ENCODE measurements around the gene RIMBP2. TPM values are rescaled to one million over a fixed set of nuclear protein-coding genes. Genes with fewer than 3 reads are reported as not detected.

RIMBP2 gene
- total and polyA plus RNA-seq, 9 of the 15 experiments (the other 6 are each of a cell fraction or from before 2014, with no cell fraction given): not detected

DNA sequence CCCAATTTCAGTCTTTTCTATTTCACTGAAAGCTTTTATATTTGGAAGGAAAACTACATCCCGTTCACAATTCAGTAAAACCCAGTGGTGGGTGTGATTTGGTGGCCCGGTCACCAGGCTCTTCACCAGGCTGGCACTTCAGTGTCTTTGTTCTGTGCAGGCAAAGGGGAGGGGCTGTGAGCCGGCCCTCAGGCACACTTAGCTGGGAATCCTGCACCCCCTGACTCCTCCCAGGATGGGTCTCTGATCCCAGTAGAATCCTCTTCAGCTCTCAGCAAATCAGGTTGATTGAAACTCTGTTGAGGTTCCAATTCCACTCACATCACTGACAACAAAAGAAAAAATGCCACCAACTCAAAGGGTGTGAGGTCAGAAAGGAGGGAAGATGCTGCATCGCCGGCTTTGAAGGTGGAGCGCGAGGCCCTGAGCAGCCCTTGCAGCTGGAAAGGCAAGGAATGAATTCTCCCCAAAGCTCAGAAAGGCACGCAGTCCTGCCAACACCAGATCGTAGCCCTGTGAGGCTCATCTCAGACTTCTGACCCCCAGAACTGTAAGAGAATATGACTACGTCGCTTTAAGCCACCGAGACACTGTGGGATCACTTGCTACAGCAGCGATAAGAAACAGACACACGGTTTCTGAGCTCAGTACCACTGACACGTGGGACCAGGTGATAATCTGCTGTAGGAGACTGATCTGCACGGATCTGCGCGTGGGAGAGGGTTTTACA lies 211.8 kb downstream of the RIMBP2 start:
- H3K36me3 ChIP-seq (ENCODE audit: control insufficient read depth, insufficient read depth, low read length): no peaks in the 10 kb centered on the region
- no peaks in the 10 kb centered on the region for H3K9me3 ChIP-seq (replicated peaks; ENCODE audit: control insufficient read depth, insufficient read depth, low read depth, low read length)
- FAIRE-seq: no peak
- no peak overlapping the region for H3K27ac ChIP-seq (ENCODE audit: extremely low read depth, low read depth, low read length)
- H3K4me2 ChIP-seq (ENCODE audit: insufficient read depth, low read length): no peak overlapping the region
- BruUV-seq (replicated peaks): no TSS peak
- intact Hi-C loops (cut with micrococcal nuclease) (no loop called here), in situ Hi-C loops (cut with MboI) (no loop called here)
- under 1% methylated on average over 18 of the region's 18 CpGs for WGBS (ENCODE audit: insufficient coverage, low coverage, missing lambda C conversion rate)
- POLR2A ChIA-PET: no interaction called here
- no peak overlapping the region for H2AFZ ChIP-seq (ENCODE audit: low read depth, low read length)
- no peaks in the 10 kb centered on the region for H3K4me1 ChIP-seq (replicated peaks in 1 of 2; ENCODE audit: control insufficient read depth in 2 of 2, insufficient read depth in 2 of 2, low read length in 2 of 2)
- no peak overlapping the region for H3K9ac ChIP-seq (ENCODE audit: insufficient read depth in 1 of 2, low read depth in 2 of 2, low read length in 2 of 2)
- CTCF ChIA-PET (ENCODE audit: low intra/inter-chr PET ratio): no interaction called here
- H3K79me2 ChIP-seq (ENCODE audit: control insufficient read depth, insufficient read depth, low read length): no peaks in the 10 kb centered on the region
- no peak overlapping the region for H3K4me3 ChIP-seq
- H3K27me3 ChIP-seq (ENCODE audit: control insufficient read depth in 2 of 2, insufficient read depth in 2 of 2, low read length in 2 of 2): peaks cover 0 to 21% of the 10 kb centered on the region in 2 experiments; a peak in 2 of 5 replicates
- H3K9me1 ChIP-seq (ENCODE audit: control insufficient read depth, insufficient read depth, low read length): no peaks in the 10 kb centered on the region
- no peak for DNase-seq (ENCODE audit: extremely low read depth in 1 of 4, low spot score in 3 of 4)
- no peak for ATAC-seq
- H4K20me1 ChIP-seq (replicated peaks; ENCODE audit: control insufficient read depth, insufficient read depth, low read length): no peaks in the 10 kb centered on the region; the same call in 1 of the 2 replicates
- TF ChIP-seq, protein P1, sequence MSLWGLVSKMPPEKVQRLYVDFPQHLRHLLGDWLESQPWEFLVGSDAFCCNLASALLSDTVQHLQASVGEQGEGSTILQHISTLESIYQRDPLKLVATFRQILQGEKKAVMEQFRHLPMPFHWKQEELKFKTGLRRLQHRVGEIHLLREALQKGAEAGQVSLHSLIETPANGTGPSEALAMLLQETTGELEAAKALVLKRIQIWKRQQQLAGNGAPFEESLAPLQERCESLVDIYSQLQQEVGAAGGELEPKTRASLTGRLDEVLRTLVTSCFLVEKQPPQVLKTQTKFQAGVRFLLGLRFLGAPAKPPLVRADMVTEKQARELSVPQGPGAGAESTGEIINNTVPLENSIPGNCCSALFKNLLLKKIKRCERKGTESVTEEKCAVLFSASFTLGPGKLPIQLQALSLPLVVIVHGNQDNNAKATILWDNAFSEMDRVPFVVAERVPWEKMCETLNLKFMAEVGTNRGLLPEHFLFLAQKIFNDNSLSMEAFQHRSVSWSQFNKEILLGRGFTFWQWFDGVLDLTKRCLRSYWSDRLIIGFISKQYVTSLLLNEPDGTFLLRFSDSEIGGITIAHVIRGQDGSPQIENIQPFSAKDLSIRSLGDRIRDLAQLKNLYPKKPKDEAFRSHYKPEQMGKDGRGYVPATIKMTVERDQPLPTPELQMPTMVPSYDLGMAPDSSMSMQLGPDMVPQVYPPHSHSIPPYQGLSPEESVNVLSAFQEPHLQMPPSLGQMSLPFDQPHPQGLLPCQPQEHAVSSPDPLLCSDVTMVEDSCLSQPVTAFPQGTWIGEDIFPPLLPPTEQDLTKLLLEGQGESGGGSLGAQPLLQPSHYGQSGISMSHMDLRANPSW (CRISPR knock-in tag; IDR thresholded peaks at IDR 0.05): no peak
- TF ChIP-seq ZNF253 (CRISPR knock-in tag; conservative IDR thresholded peaks at IDR 0.05) (no peak), CEBPZ (IDR thresholded peaks at IDR 0.05; ENCODE audit: borderline replicate concordance, low read depth, low read length) (no peak), SAFB2 (IDR thresholded peaks at IDR 0.05; ENCODE audit: borderline replicate concordance, low read depth, low read length, severe bottlenecking) (no peak), ETV5 (CRISPR knock-in tag; IDR thresholded peaks at IDR 0.05; ENCODE audit: low read depth) (no peak), POLR3G (IDR thresholded peaks at IDR 0.05; ENCODE audit: extremely low read depth, insufficient read length, insufficient replicate concordance) (no peak), U2AF1 (optimal IDR thresholded peaks at IDR 0.05; ENCODE audit: low read depth, low read length) (no peak), PHF20 (IDR thresholded peaks at IDR 0.05; ENCODE audit: partially characterized antibody) (no peak), CXXC5 (CRISPR knock-in tag; IDR thresholded peaks at IDR 0.05) (no peak), POLR2A (conservative IDR thresholded peaks at IDR 0.05) (no peak), GATAD2A (IDR thresholded peaks at IDR 0.05) (no peak), CBX5 (IDR thresholded peaks at IDR 0.05; ENCODE audit: borderline replicate concordance, low read depth) (no peak), ZFP30 (CRISPR knock-in tag; IDR thresholded peaks at IDR 0.05; ENCODE audit: borderline replicate concordance) (no peak)
- TF ChIP-seq, protein P2, sequence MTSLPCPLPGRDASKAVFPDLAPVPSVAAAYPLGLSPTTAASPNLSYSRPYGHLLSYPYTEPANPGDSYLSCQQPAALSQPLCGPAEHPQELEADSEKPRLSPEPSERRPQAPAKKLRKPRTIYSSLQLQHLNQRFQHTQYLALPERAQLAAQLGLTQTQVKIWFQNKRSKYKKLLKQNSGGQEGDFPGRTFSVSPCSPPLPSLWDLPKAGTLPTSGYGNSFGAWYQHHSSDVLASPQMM (CRISPR knock-in tag; IDR thresholded peaks at IDR 0.05): no peak
- TF ChIP-seq, protein P3, sequence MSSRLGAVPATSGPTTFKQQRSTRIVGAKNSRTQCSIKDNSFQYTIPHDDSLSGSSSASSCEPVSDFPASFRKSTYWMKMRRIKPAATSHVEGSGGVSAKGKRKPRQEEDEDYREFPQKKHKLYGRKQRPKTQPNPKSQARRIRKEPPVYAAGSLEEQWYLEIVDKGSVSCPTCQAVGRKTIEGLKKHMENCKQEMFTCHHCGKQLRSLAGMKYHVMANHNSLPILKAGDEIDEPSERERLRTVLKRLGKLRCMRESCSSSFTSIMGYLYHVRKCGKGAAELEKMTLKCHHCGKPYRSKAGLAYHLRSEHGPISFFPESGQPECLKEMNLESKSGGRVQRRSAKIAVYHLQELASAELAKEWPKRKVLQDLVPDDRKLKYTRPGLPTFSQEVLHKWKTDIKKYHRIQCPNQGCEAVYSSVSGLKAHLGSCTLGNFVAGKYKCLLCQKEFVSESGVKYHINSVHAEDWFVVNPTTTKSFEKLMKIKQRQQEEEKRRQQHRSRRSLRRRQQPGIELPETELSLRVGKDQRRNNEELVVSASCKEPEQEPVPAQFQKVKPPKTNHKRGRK (tag; IDR thresholded peaks at IDR 0.05): no peak

All from K562 (cell line).